ENCODE data around the gene RTN4RL1.

DNA sequence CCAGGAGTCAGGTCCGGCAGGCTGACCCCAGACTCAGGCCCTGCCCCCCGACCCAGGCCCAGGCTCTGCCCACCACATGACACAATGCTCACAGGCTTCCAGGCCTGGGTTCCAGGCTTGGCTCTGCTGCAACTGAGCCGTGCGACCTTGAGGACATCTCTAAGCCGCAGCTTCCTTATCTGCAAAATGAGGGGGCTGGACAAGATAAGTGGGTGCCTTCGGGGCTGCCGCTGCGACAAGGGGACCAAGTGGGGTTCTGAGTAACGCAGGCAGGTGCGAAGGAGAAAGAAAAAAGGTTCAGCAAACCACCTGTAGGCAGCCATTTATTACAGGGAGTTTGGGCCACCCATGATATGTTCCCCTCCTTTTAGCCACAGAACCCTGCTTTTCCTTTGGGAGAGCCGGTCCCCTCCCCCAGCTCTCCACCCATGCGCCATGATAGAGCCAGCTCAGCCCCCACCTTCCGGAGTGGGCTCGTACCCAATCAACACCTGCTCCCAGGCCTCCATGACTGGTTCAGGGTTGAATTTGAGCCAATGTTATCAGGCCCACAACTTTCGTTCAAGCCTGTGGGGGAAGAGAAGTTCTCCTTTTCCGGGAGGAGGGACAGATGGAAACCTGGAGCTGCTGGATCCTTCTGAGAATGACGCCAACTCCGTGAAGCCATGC lies 38.2 kb downstream of the RTN4RL1 start:
- TF ChIP-seq, protein P1, sequence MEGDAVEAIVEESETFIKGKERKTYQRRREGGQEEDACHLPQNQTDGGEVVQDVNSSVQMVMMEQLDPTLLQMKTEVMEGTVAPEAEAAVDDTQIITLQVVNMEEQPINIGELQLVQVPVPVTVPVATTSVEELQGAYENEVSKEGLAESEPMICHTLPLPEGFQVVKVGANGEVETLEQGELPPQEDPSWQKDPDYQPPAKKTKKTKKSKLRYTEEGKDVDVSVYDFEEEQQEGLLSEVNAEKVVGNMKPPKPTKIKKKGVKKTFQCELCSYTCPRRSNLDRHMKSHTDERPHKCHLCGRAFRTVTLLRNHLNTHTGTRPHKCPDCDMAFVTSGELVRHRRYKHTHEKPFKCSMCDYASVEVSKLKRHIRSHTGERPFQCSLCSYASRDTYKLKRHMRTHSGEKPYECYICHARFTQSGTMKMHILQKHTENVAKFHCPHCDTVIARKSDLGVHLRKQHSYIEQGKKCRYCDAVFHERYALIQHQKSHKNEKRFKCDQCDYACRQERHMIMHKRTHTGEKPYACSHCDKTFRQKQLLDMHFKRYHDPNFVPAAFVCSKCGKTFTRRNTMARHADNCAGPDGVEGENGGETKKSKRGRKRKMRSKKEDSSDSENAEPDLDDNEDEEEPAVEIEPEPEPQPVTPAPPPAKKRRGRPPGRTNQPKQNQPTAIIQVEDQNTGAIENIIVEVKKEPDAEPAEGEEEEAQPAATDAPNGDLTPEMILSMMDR (IDR thresholded peaks at IDR 0.05), result no peak
- TF ChIP-seq POLR2A (IDR thresholded peaks at IDR 0.05; ENCODE audit: low read depth), result no peak
- TF ChIP-seq POLR2AphosphoS5 (IDR thresholded peaks at IDR 0.05), result no peak

All from esophagus muscularis mucosa (tissue), 3 donors.